Kidney (tissue), 14 donors: Measurements from ENCODE around the gene ALCAM. TPM values are rescaled to one million over a fixed set of nuclear protein-coding genes. Genes with fewer than 3 reads are reported as not detected.

Experiments
- DNase-seq, 5 donors: peaks; one replicate each; pipeline ENCODE4 v3.0.0-alpha.2; 2013 to 2020
- FAIRE-seq: peaks from 2 replicates; lab custom pipeline; 2012; peaks lifted over from hg19 to GRCh38; lab: Jason Lieb, UNC
- H3K27ac ChIP-seq, 2 donors: one replicate each; pipeline ENCODE4 v1.7.0; 2013; ENCODE audit warnings: low read depth in 2 of 2, low read length in 2 of 2, inconsistent platforms in 1 of 2
- H3K27me3 ChIP-seq: one replicate; pipeline ENCODE4 v1.7.1; 2013; ENCODE audit warnings: low read length, inconsistent platforms; ENCODE audit not compliant: control insufficient read depth, insufficient read depth
- H3K36me3 ChIP-seq, 3 donors: one replicate each; pipeline versions ENCODE4 v1.7.0 to v1.7.1; 2013; ENCODE audit warnings: low read length in 3 of 3, control low read depth in 1 of 3, inconsistent platforms in 1 of 3; ENCODE audit not compliant: insufficient read depth in 3 of 3, control insufficient read depth in 2 of 3
- H3K4me1 ChIP-seq, 3 donors: one replicate each; pipeline versions ENCODE4 v1.7.0 to v1.7.1; 2013; ENCODE audit warnings: low read length in 3 of 3, inconsistent platforms in 1 of 3, low read depth in 1 of 3; ENCODE audit not compliant: control insufficient read depth in 2 of 3, insufficient read depth in 2 of 3
- H3K4me3 ChIP-seq, 3 donors: one replicate each; pipeline versions ENCODE4 v1.7.0 to v1.8.1; 2013; ENCODE audit warnings: low read length in 3 of 3, control low read depth in 1 of 3, inconsistent platforms in 1 of 3
- H3K9ac ChIP-seq, 3 donors: one replicate each; pipeline versions ENCODE4 v1.7.0 to v1.7.1; 2013; ENCODE audit warnings: low read length in 3 of 3, control low read depth in 1 of 3, inconsistent platforms in 1 of 3
- H3K9me3 ChIP-seq, 3 donors: one replicate each; pipeline versions ENCODE4 v1.7.0 to v1.7.1; 2013; ENCODE audit warnings: low read length in 3 of 3, control low read depth in 1 of 3, inconsistent platforms in 1 of 3; ENCODE audit not compliant: control insufficient read depth in 2 of 3, insufficient read depth in 1 of 3
- intact Hi-C: fragments of 100-400 bp; cut with DNase I; formaldehyde crosslinking; loops from one replicate; pipeline ENCODE4 v1.11.1; 2022
- polyA plus RNA-seq: library from polyadenylated mRNA; stranded (reverse); fragments of 350-450 nt; fragmentation: Illumina TruSeq; extraction: RNeasy Lipid Tissue Mini Kit (QIAGEN cat#74804); gene quantifications from one replicate; pipeline ENCODE4 v1.2.3, GENCODE V29; 2014; ENCODE audit warnings: low read depth, low replicate concordance; ENCODE audit not compliant: insufficient read depth
- total RNA-seq: library from RNA; stranded (reverse); fragmentation: NEBNext Ultra II Directional; extraction: Animal tissue kit (Norgen Biotek cat#: 25700); gene quantifications from one replicate; pipeline ENCODE4 v1.2.1, GENCODE V29; 2021
- TF ChIP-seq, protein P1 (sequence below): IDR thresholded peaks from 3 replicates; pipeline ENCODE4 v1.5.1; 2012; ENCODE audit warnings: mild to moderate bottlenecking, moderate library complexity, borderline replicate concordance; ENCODE audit not compliant: insufficient read depth; ENCODE audit errors: extremely low read depth
- donor health status: control.
- donor health status: control.
- donor health status: control.
- donor health status: control.
- donor health status: control.
- donor health status: DM: yes; HTN: yes; CAD: no.
- donor health status: Normal renal cell carcinoma (clear cell type).

The ALCAM gene
- total and polyA plus RNA-seq, 2 donors from 2014 or later, result 15.1 to 36.4 TPM

DNA sequence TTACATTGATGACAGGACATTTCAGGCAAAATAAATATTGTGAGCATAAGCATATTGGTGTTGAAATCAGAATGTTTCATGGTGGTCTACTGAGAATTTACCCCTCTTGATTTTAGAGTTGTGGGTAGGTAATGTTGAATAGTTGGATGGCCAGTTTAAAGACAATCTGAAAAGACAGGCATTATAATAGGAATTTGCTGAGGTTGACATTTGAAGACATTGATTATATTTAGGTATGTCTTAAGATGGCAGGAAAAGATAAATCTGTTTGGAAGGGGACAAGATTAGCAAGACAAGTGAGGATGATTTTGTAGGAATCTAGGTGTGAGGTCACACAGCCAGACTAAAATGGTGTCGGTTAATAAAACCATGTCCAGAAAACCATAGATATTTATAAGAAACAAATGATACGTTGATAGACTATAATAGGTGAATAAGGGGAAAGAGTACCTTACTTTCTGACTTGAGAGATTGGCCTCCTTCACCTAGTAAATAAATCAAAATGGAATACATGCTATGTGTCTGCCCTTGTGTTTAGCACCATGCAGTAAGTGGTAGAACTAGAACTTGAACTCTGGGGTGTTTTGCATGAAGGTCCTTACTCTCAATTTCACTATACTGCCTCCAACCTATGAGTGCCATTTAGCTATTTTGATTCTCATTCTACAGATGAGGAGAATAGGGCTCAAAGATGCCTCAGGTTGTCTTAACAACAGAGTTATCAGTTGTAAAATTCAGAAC lies 57.9 kb downstream of the ALCAM start:
- Histone ChIP-seq H3K36me3 (no peaks in the 10 kb centered on the region), H3K4me1 (peaks cover 0 to 3% (median 0%) of the 10 kb centered on the region in 3 donors), H3K27ac (no peak overlapping the region), H3K4me3 (no peak overlapping the region), H3K27me3 (no peaks in the 10 kb centered on the region), H3K9me3 (no peaks in the 10 kb centered on the region), H3K9ac (no peak overlapping the region)
- TF ChIP-seq, protein P1, sequence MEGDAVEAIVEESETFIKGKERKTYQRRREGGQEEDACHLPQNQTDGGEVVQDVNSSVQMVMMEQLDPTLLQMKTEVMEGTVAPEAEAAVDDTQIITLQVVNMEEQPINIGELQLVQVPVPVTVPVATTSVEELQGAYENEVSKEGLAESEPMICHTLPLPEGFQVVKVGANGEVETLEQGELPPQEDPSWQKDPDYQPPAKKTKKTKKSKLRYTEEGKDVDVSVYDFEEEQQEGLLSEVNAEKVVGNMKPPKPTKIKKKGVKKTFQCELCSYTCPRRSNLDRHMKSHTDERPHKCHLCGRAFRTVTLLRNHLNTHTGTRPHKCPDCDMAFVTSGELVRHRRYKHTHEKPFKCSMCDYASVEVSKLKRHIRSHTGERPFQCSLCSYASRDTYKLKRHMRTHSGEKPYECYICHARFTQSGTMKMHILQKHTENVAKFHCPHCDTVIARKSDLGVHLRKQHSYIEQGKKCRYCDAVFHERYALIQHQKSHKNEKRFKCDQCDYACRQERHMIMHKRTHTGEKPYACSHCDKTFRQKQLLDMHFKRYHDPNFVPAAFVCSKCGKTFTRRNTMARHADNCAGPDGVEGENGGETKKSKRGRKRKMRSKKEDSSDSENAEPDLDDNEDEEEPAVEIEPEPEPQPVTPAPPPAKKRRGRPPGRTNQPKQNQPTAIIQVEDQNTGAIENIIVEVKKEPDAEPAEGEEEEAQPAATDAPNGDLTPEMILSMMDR, result no peak
- FAIRE-seq (no peak), DNase-seq (no peak)
- intact Hi-C loops, result no loop called here

DNA sequence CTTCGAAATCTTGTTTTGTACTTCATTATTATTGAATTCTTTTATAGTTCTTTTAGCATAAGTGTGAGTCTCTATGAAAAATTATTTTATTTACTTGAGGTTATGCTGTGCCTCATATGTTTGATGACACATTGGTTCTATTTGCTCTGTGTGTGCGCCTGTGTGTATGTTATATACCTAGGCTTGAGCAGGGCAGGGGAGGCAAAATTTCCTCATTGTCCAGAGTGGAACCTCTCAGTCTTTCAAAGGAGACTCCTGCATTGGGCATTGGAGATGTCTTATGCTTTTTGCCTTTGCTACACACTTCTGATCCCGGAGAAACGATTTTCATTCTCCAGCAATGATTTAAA lies 58.4 kb downstream of the ALCAM start:
- H3K36me3 ChIP-seq, result no peaks in the 10 kb centered on the region
- H3K27ac ChIP-seq, result no peak overlapping the region
- H3K9me3 ChIP-seq, result no peaks in the 10 kb centered on the region
- FAIRE-seq, result no peak
- H3K27me3 ChIP-seq, result no peaks in the 10 kb centered on the region
- no peak for DNase-seq
- no peak overlapping the region for H3K4me3 ChIP-seq
- TF ChIP-seq, protein P1, result no peak
- no peak overlapping the region for H3K9ac ChIP-seq
- intact Hi-C loops, result no loop called here
- H3K4me1 ChIP-seq, result peaks cover 0 to 3% (median 0%) of the 10 kb centered on the region in 3 donors

DNA sequence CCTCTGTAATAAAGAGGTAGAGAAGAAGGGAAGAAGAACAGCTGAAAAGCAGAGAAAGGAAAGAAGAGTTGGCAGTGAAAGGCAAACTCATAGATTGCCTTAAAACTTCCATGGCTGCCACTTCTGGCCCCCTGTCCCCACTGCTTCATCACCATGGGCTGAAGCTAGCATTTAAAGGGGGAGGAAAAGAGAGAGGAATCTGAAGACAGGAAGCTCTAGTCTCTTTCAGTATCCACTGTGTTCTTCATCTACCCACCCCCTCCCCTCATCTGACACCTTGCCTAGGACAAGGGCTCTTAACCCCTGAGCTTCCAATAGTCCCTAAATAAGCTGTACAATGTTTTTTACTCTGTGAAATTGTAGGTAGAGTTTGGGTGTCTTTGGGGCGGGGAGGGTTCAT lies 60.6 kb downstream of the ALCAM start:
- Histone ChIP-seq H3K27me3 (no peaks in the 10 kb centered on the region), H3K36me3 (no peaks in the 10 kb centered on the region), H3K27ac (no peak overlapping the region), H3K4me3 (no peak overlapping the region), H3K4me1 (peaks cover 0 to 3% (median 0%) of the 10 kb centered on the region in 3 donors), H3K9ac (no peak overlapping the region), H3K9me3 (no peaks in the 10 kb centered on the region)
- DNase-seq (no peak), FAIRE-seq (no peak)
- intact Hi-C loops, result no loop called here
- TF ChIP-seq, protein P1, result no peak
